ENCODE measurements around the gene AHDC1. TPM values are rescaled to one million over a fixed set of nuclear protein-coding genes. Genes with fewer than 3 reads are reported as not detected.

AHDC1 gene
- total and polyA plus RNA-seq, 2 of the 13 experiments (the other 11 are each of a cell fraction or from before 2014, with no cell fraction given), result 1.0 to 2.7 TPM

DNA sequence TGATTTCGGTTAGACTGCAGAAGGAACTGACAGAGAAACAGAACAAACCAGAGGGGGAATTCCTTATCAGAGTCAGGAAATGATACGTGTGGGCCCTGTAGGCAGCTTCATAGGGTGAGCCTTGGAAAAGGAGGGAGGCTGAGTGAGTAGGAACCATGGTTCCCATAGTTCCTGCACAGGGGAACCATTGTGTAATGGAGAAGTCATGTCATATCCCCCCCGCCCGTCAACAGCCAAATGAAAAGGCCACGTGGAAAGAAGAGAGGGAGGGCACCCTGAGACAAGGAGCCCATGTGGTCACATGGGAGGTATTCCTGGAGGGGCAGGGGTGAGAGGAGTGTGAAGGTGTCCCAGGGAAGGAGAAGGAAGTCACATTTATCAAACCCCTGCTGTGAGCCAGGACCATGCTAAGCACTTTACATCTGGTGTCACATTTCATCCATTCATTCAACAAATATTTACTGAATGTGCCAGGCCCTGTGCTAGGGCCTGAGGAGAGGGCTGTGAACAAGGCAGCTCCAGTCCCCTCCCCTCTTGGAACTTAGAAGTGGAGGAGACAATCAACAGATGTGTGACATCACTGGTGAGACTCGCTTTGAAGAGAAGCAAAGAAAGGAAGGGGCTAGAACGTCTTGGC is 46.7 kb upstream of the AHDC1 start (continued):
- 0 out of 2 replicates have a peak, but pooled peaks have one; percentile 11 for TF ChIP-seq SOX5 (CRISPR knock-in tag; IDR thresholded peaks at IDR 0.05; ENCODE audit: borderline replicate concordance)
- TF ChIP-seq SIX4 (CRISPR knock-in tag; IDR thresholded peaks at IDR 0.05), result peak; percentile 94
- TF ChIP-seq SOX13 (IDR thresholded peaks at IDR 0.05), result no peak
- peak in 1 of 2 experiments; percentile 10; a peak in 1 of 4 replicates for TF ChIP-seq SOX13 (CRISPR knock-in tag; conservative IDR thresholded peaks at IDR 0.05 in 1 of 2, IDR thresholded peaks at IDR 0.05 in 1 of 2)
- TF ChIP-seq ZFP36L1 (CRISPR knock-in tag; IDR thresholded peaks at IDR 0.05), result no peak

DNA sequence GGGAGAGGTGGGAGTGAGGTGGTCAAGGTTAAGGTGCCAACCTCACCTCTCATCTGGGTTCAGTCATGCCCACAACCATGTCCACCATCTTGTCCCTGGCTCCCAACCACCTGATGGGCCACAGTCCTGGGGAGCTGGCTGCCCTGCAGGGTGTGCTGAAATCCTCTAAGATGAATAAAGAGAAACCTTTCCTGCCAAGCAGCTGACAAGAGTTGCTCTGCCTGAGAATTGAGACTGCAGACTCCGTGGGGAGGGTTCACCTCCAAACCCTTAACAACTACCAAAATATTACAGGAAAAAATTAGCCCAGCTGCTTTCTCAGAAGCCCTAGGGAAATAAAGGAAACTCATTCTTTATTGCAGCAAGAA is 46.2 kb upstream of the AHDC1 start:
- POLR2A ChIA-PET, result no interaction called here
- 31% methylated on average over 1 of the region's 1 CpG for WGBS (ENCODE audit: low lambda C conversion rate)
- ATAC-seq (no peak), FAIRE-seq (no peak), DNase-seq (ENCODE audit: low spot score) (no peak)
- H3K4me3 ChIP-seq (replicated peaks in 1 of 3; ENCODE audit: insufficient read depth in 1 of 3, low read depth in 2 of 3, low read length in 3 of 3), result no peak overlapping the region
- no peak overlapping the region for H3K9ac ChIP-seq (ENCODE audit: insufficient read depth, low read depth, low read length)
- H2AFZ ChIP-seq (ENCODE audit: low read length), result no peak overlapping the region
- in situ Hi-C loops (cut with HindIII; ENCODE audit: extremely low pct_ligation_motif_present, low pct_unique_long_range_greater_than_20kb) (no loop called here), intact Hi-C loops (cut with micrococcal nuclease; ENCODE audit: unreplicated experiment) (no loop called here)
- peak overlapping the region; percentile 63; the same call in 1 of the 2 replicates for H3K4me2 ChIP-seq (ENCODE audit: low read depth, low read length)
- TF ChIP-seq ZBTB38 (CRISPR knock-in tag; IDR thresholded peaks at IDR 0.05) (no peak), ZZZ3 (CRISPR knock-in tag; IDR thresholded peaks at IDR 0.05; ENCODE audit: borderline replicate concordance) (no peak), TCF12 (IDR thresholded peaks at IDR 0.05) (no peak), TCF12 (CRISPR knock-in tag; IDR thresholded peaks at IDR 0.05) (no peak), GLI4 (CRISPR knock-in tag; IDR thresholded peaks at IDR 0.05; ENCODE audit: borderline replicate concordance) (no peak), ZBTB7A (CRISPR knock-in tag; IDR thresholded peaks at IDR 0.05) (no peak), ZNF547 (CRISPR knock-in tag; IDR thresholded peaks at IDR 0.05) (no peak), KMT2A (CRISPR knock-in tag; IDR thresholded peaks at IDR 0.05) (no peak), ZNF615 (CRISPR knock-in tag; IDR thresholded peaks at IDR 0.05; ENCODE audit: borderline replicate concordance) (no peak), JUND (CRISPR knock-in tag; IDR thresholded peaks at IDR 0.05) (no peak), ZNF772 (CRISPR knock-in tag; IDR thresholded peaks at IDR 0.05) (no peak), ZNF484 (CRISPR knock-in tag; IDR thresholded peaks at IDR 0.05; ENCODE audit: borderline replicate concordance, low read depth) (no peak), ATF1 (CRISPR knock-in tag; IDR thresholded peaks at IDR 0.05) (no peak)
- TF ChIP-seq, protein P1, sequence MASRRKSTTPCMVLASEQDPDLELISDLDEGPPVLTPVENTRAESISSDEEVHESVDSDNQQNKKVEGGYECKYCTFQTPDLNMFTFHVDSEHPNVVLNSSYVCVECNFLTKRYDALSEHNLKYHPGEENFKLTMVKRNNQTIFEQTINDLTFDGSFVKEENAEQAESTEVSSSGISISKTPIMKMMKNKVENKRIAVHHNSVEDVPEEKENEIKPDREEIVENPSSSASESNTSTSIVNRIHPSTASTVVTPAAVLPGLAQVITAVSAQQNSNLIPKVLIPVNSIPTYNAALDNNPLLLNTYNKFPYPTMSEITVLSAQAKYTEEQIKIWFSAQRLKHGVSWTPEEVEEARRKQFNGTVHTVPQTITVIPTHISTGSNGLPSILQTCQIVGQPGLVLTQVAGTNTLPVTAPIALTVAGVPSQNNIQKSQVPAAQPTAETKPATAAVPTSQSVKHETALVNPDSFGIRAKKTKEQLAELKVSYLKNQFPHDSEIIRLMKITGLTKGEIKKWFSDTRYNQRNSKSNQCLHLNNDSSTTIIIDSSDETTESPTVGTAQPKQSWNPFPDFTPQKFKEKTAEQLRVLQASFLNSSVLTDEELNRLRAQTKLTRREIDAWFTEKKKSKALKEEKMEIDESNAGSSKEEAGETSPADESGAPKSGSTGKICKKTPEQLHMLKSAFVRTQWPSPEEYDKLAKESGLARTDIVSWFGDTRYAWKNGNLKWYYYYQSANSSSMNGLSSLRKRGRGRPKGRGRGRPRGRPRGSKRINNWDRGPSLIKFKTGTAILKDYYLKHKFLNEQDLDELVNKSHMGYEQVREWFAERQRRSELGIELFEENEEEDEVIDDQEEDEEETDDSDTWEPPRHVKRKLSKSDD (CRISPR knock-in tag; IDR thresholded peaks at IDR 0.05; ENCODE audit: low read depth), result no peak
- peaks cover 23% of the 10 kb centered on the region for H3K4me1 ChIP-seq (ENCODE audit: insufficient read depth, low read length)
- no peaks in the 10 kb centered on the region for H4K20me1 ChIP-seq (ENCODE audit: insufficient read depth, low read length)
- no peaks in the 10 kb centered on the region for H3K36me3 ChIP-seq (replicated peaks in 1 of 2; ENCODE audit: control insufficient read depth in 1 of 2, insufficient read depth in 2 of 2, low read length in 2 of 2)
- H3K27me3 ChIP-seq (ENCODE audit: control insufficient read depth in 1 of 2, insufficient read depth in 2 of 2, low read length in 2 of 2), result peaks cover 1 to 10% of the 10 kb centered on the region in 2 experiments; a peak in 1 of 5 replicates
- no peaks in the 10 kb centered on the region for H3K9me3 ChIP-seq (ENCODE audit: low read length)
- CTCF ChIA-PET (ENCODE audit: low intra/inter-chr PET ratio, low total read pairs), result no interaction called here
- BruUV-seq (replicated peaks), result no TSS peak
- H3K79me2 ChIP-seq (ENCODE audit: insufficient read depth, low read length), result no peaks in the 10 kb centered on the region
- H3K27ac ChIP-seq (ENCODE audit: extremely low read length, insufficient read depth, low read length), result no peak overlapping the region

Measured in HepG2 (cell line).